Measurements from ENCODE around the gene STX8.
"Not testable (repeated sequence)": the region's sequence is repeated elsewhere in the genome, so short reads cannot be mapped to it uniquely, and the experiment has no call there.

The STX8 gene

DNA sequence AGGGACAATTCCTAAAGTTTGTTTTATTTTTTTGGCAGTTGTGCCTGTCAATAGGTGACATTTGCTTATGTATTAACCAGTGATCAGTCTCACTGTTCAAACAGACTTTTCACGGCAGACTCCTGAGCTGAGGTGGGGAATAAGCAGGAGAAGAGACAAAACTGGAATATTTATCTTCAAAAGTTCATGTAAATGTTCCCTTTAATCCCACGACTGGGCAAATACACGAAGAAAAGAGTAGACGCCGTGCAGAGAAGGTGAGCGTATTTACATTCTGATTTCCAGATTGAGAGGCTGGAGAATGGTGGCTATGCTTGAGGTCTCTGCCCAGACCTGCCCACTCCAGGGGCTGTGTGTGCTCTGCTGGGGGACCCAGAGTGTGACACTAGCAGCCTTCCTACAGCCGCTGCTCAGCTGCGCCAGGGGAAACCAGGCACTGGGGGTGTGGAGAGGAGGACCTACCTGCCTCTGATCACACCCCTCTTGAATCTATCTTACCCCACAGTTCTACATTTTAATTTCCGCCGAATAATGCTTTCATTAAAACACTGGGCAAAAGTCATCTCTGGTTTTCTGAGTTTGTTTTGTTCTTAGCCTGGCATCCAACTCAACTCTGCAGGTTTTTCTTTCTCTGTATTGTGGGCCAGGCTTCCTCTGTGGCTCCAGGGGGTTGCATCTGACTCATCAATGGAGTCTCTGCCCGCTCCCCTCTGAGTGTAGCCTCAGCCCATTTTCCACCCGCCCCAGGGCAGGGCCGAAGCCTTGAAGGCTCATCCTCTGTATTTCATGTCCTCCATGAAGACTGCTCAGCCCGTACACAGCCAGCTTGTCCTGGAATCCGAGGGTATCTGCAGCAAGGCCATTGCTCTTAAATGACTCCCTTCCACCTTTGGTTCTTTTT is 317.3 kb downstream of the STX8 start:
- no peak for DNase-seq (ENCODE audit: low read depth)

DNA sequence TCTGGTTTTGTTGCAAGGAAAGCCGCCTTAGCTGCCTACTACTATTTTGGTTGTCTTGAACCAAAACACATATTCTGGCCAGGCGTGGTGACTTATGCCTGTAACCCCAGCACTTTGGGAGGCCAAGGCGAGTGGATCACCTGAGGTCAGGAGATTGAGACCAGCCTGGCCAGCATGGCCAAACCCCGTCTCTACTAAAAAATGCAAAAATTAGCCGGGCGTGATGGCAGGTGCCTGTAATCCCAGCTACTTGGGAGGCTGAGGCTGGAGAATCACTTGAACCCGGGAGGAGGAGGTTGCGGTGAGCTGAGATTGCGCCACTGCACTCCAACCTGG is 318.0 kb downstream of the STX8 start:
- not testable (repeated sequence) for DNase-seq (ENCODE audit: low read depth)

DNA sequence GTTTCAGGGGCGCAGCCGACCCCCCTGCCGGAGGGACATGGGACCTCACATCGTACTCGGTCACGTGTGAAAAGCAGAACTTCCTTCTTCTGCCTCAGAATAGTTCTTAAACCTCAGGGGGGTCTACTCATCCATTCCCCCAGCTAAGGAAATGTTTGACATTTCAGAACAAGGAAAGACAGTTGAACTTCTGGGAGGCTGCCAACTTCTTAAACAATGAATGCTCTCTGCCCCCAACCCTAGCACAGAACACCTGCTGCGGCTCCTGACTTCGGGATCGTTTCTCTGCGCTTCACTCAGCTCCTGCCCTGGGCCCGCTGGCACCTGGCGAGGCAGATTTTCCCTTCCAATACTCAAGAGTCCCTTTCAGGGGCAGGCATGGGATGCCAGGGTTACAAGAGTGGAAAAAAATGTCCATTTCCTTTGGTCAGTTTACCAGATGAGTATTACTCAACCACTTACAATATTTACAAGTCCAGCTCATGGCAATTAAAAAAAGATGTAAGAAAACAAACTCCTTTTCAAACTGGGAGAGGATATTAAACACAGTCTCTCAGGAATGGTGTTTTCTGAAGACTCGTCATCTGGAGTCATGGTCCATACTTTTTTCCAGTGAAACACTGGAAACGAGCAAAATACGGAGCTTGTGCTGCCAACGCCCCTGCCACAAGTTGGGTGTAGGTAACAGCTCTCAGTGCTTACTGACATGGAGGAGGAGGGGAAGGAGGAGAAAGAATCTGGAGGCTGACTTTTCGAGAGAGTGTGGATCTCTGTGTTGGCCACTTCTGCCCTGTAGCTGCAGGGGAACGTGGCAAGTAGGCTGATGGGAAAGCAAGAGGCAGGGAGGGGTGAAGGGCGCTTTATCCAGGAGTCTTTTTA is 318.6 kb downstream of the STX8 start:
- DNase-seq (ENCODE audit: low read depth), result peak; percentile 6

GRCh38 chr17:9256361-9256750 is 319.3 kb downstream of the STX8 start:
- no peak for DNase-seq (ENCODE audit: low read depth)

DNA sequence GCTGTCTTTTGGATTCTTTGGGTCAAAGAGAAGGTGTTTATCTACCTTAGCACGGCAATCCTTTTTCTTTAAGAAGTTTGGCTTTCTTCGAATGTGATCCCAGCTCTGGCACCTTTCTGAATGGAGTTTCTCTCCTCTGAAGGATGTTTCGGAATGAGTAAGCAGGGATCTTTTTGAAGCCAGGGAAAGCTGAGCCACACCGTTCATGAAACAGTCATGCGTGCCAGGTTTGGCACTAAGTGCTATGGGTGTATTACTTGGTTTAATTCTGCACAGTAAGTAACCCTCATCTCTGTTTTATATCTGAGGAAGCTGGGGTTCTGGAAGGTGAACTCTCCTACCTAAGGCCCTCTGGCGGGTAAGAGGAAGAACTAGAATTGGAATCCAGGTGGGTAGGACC is 319.8 kb downstream of the STX8 start:
- no peak for DNase-seq (ENCODE audit: low read depth)

DNA sequence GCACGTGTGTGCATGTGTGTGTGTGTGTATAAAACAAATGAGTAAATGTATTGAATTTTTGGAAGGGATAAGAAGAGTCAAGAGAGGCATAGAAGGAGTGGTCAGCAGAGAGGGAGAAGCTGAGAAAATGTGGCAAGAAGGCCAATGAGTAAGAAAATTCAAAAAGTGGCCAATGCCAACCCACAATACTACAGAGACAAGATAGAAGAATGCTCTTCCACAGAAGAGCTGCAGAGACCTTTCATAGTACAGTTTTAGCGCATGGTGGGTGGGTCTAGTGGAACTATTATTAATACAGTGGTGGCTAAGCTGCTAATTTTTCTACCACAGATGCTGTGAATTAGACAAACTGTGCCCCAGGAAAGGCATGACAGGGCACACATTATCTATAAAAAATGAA is 320.8 kb downstream of the STX8 start:
- no peak for DNase-seq (ENCODE audit: low read depth)

DNA sequence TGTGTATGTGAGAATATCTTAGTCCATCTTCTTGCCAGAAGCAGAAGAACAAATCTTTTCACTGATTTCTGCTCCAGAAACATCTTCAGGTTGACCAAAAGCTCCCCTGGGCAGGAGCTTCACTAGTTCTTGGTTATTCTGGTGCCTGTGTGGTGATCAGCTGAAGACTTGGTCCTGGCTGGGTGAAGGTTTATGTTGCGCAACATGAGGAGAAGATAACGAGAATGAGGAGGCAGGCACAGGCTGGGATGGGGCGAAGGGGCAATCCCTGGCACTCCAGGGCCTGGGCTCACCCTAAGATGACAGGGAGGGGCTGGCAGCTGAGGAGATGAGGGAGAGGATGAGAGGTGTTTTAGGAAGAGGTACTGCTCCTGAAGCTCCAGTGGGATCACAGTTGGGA is 322.3 kb downstream of the STX8 start:
- DNase-seq (ENCODE audit: low read depth), result no peak

- no peak for DNase-seq (ENCODE audit: low read depth)
Observed at GRCh38 chr17:9251273-9251672, 324.3 kb downstream of the STX8 start.

DNA sequence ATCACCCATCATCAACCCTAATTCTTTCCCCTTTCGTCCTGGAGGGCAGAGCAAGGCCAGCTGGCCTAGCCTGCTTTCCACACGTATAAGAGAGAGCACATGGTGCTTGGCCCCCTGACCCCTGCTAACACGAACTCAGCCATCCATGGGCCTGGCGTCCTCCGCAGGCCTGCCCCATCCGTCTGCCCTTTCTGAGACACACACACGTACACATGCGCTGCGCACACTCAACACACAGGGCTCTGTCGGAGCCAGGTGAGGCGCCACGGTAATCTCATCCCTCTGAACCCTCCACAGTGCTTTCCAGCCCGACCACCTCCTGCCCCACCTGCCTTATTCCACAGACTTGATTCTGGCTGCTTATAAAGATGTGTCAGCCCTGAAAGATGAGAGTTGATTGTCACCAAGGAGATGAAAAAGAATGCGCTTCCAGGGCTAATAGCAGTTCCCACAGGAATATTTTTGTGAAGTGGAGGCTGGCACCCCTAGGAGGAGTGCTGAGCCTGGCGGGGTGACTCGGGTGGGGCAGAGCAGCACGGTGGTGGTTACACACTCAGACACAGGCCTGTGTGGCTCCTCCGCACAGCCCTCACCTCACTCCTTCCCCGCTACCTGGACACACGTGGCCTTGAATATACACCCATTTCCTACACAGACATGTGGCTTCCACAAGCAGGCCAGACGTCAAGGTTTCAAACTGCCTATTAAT is 326.2 kb downstream of the STX8 start:
- DNase-seq (ENCODE audit: low read depth), result no peak

- no peak for DNase-seq (ENCODE audit: low read depth)
Observed at GRCh38 chr17:9247401-9247938, 328.1 kb downstream of the STX8 start.

DNA sequence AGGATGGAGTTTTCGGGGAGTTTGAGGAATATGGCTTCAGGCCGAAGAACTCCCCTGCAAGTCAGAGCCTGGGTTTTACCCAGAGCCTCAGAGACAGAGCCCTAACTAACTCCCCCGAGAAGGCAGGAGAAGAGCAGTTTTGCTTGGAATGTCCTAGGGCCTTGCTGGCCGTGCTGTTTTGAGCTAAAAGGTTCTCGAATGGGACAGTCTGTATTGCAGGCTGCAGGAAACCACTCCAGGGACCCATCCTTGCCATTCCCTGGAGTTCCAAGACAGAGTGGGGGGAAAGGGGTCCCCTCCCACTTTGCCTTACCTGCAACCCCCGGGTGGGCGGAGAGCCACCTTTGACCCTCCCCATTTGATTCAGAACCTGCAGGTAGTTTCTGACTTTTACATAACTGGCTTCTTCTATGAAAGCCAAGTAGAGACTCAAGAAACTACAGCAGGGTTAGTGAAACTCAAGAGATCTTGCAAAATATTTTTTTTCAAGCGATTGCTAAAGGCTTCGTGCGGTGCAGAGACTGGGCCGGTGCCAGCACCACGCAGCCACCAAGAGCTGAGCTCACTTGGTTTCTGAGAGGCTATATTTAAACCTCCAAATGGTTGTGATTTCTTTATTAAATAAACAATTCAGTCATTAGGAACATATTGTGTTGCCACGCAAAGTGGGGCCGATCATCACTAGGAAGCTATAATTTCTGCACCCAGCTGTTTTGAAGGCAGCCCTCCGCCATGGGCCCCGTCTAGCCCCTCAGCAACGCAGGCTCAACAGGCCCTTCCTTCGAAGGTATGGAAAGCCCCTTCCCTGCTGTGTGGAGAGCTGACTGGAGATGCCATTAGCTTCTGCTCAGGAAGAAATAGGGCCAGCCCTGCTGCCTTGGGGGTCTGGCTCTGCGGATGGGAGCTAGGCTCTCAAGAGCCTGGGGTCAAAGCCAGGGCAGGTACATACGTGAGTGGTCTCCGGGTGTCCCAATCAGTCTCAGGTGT is 331.3 kb downstream of the STX8 start:
- DNase-seq (ENCODE audit: low read depth), result no peak

- no peak for DNase-seq (ENCODE audit: low read depth)
Observed at GRCh38 chr17:9242983-9243382, 332.6 kb downstream of the STX8 start.

GRCh38 chr17:9242497-9242881 is 333.1 kb downstream of the STX8 start:
- no peak for DNase-seq (ENCODE audit: low read depth)

DNA sequence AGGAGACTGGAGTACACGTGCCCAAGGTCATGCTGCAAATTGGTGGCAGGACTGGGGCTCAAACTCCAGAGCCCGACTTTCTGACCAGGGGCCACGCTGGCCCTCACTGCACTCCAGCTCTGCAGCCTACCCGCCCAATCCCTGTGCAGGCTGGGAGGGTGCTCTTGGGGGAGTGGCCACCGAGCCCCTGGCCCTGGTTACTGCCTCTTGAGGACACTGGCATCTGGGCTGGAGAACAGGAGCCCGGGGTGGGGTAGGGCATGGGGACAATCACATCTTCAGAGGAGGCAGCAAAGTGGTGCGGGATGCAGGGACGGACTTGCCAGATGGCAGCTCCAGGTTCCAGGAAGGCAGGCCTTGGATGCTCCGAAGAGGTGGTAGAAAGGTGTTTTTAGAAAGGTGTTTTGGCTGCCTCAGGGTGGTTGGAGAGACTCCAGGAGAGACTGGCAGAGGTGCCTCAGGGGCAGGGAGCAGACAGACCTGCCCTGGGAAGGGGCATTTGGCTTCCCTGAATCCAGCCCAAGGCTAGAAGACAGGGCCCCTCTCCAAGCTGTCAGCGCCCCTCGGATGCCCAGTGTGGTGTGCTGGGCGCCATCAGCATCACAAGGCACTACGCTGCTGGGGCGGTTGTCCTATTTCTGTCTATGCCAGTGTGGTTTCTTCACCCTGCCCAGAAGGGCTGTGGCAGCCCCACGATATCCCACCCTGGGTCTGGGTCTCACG is 333.7 kb downstream of the STX8 start:
- no peak for DNase-seq (ENCODE audit: low read depth)

DNA sequence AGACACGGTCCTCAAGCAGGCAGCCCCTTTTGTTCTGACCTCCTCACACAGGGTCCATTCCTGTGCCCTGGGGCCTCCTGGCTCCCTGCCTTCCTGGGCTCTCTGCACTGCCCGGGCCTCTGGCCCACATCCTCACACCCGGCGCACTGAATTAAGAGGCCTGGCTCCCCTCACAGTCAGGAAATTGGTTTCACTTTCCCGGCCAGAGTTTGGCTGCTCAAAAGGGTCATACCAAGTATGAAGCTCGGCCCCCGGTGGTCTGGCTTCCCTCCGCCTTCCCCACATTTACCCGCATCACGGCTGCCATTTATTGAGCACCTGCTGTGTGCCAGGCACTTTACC is 334.3 kb downstream of the STX8 start:
- DNase-seq (ENCODE audit: low read depth), result no peak

DNA sequence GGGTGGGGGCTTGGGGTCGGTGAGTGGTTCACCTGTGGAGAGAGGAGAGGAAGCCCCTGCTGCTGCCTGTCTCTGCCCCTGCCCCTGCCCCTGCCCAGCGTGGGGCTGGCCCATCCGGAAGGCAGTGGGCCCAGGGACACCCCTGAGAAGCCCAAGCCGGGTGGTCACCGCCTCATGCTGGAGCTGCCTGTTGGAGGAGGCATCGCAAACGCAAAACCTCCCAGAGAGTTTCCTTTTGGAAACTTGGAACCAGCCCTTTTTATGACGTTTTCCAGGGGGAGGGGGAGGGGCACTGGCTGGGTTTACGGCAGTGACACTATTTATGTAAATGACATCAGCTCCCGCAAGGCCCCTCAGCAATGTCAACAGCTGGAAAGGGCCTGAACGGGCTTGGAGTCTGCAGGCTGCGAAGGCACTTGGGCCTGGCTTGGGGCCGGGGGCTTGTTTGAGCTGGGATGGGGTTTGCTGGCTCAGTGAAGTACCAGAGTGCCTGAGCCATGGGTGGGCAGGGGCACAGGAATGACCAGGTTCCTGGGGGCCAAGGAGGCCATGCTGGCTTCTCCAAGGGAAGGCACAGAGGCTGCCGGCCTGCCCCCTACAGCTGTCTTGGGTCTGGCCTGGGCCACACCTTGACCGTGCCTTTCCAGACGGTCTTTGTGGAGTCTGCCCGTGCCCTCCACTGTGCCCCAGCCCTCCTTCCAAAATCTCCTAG is 334.8 kb downstream of the STX8 start:
- no peak for DNase-seq (ENCODE audit: low read depth)

DNA sequence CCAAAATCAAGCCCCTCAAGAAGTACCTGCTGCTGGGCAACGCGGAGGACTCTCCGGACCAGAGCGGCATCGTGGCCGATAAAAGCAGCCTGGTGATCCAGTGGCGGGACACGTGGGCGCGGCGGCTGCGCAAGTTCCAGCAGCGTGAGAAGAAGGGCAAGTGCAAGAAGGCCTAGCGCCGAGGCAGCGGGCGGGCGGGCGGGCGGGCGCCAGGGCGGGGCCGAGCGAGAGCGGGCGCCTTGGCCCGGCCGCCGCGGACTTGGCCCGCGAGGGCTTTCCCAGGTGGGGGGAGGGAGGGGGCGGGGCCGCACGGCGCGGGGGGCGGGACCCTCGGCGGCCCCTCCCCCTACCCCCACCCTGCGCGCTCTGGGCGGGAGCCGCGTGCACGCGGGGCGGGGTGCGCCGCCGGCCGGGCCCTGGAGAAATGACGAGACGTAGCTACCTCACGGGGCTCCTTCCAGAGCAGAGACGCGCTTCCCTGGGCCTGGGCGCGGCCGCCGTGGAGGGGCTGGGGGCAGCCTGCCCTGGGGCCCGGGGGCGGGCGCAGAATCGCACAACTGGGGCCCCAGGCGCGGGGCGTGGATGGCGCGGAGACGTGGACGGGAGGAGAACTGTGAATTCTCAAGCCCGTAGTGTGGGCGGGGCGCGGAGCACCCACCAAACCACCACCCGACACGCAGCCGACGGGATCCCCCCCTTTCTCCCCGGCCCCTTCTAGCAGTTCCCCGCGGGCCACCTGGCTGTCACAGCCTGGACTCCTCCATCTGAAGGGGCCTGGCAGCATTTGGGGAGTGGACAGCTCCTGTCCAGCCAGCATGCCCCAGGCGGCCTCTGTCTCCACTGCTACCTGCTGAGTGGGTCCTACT is 335.6 kb downstream of the STX8 start:
- peak; percentile 63 for DNase-seq (ENCODE audit: low read depth)

- DNase-seq (ENCODE audit: low read depth), result no peak
Observed at GRCh38 chr17:9239246-9239792, 336.3 kb downstream of the STX8 start.

Measured in ELR (cell line).